ENCODE results near the gene LRRK1.

Gene LRRK1

DNA sequence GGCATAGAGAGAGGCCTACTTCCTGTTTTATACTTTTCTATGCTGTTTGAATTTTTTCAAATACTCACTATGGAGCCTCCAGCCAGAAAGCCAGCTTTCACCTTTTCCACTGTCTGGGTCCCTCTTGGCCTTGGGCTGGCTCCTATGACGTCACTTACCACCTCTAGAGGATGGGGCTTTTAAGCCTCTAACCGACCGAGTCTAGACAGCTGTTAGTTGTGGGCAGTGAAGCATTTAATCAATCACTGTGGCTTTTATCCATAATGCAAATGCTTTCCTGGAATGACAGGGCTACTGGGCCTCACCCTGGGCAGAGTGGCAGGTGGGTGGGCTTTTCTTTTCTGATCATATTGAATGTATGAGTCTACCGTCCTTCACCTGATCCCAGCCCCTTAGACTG is 61.9 kb downstream of the LRRK1 start:
- Histone ChIP-seq H3K36me3 (ENCODE audit: control insufficient read depth, low read length) (peaks cover 95% of the 10 kb centered on the region), H3K79me2 (ENCODE audit: control insufficient read depth, low read length) (peaks cover 89% of the 10 kb centered on the region), H3K4me3 (ENCODE audit: low read length) (no peak overlapping the region), H3K4me1 (ENCODE audit: control insufficient read depth, low read length) (peaks cover 55% of the 10 kb centered on the region), H3K4me2 (ENCODE audit: low read length) (peak overlapping the region; percentile 44), H3K9me3 (ENCODE audit: control insufficient read depth, insufficient read depth, low read length) (no peaks in the 10 kb centered on the region), H4K20me1 (ENCODE audit: control insufficient read depth, insufficient read depth, low read depth, low read length) (peaks cover 12% of the 10 kb centered on the region; the same call in 1 of the 2 replicates), H3K27me3 (ENCODE audit: control insufficient read depth, low read length) (no peaks in the 10 kb centered on the region), H3K9me2 (replicated peaks; ENCODE audit: control insufficient read depth, low read length) (no peaks in the 10 kb centered on the region), H3F3A (ENCODE audit: control insufficient read depth, insufficient read depth) (no peaks in the 10 kb centered on the region), H3K27ac (ENCODE audit: low read depth, low read length) (peak overlapping the region; percentile 26)
- TF ChIP-seq, protein P1, sequence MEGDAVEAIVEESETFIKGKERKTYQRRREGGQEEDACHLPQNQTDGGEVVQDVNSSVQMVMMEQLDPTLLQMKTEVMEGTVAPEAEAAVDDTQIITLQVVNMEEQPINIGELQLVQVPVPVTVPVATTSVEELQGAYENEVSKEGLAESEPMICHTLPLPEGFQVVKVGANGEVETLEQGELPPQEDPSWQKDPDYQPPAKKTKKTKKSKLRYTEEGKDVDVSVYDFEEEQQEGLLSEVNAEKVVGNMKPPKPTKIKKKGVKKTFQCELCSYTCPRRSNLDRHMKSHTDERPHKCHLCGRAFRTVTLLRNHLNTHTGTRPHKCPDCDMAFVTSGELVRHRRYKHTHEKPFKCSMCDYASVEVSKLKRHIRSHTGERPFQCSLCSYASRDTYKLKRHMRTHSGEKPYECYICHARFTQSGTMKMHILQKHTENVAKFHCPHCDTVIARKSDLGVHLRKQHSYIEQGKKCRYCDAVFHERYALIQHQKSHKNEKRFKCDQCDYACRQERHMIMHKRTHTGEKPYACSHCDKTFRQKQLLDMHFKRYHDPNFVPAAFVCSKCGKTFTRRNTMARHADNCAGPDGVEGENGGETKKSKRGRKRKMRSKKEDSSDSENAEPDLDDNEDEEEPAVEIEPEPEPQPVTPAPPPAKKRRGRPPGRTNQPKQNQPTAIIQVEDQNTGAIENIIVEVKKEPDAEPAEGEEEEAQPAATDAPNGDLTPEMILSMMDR (IDR thresholded peaks at IDR 0.05; ENCODE audit: low read depth, low read length, poor library complexity, severe bottlenecking) = no peak
- no peak for TF ChIP-seq EZH2phosphoT487 (IDR thresholded peaks at IDR 0.05; ENCODE audit: borderline replicate concordance, low read length)

GRCh38 chr15:100983221-100983620 is 64.1 kb downstream of the LRRK1 start:
- Histone ChIP-seq H3K79me2 (ENCODE audit: control insufficient read depth, low read length) (peaks cover 79% of the 10 kb centered on the region), H3F3A (ENCODE audit: control insufficient read depth, insufficient read depth) (no peaks in the 10 kb centered on the region; the same call in 1 of the 2 replicates), H3K4me1 (ENCODE audit: control insufficient read depth, low read length) (peaks cover 35% of the 10 kb centered on the region), H3K4me3 (ENCODE audit: low read length) (no peak overlapping the region), H3K4me2 (ENCODE audit: low read length) (no peak overlapping the region), H3K27me3 (ENCODE audit: control insufficient read depth, low read length) (no peaks in the 10 kb centered on the region), H3K9me3 (ENCODE audit: control insufficient read depth, insufficient read depth, low read length) (no peaks in the 10 kb centered on the region), H4K20me1 (ENCODE audit: control insufficient read depth, insufficient read depth, low read depth, low read length) (peaks cover 9% of the 10 kb centered on the region; the same call in 1 of the 2 replicates), H3K9me2 (replicated peaks; ENCODE audit: control insufficient read depth, low read length) (no peaks in the 10 kb centered on the region), H3K27ac (ENCODE audit: low read depth, low read length) (no peak overlapping the region), H3K36me3 (ENCODE audit: control insufficient read depth, low read length) (peaks cover 94% of the 10 kb centered on the region)
- TF ChIP-seq EZH2phosphoT487 (IDR thresholded peaks at IDR 0.05; ENCODE audit: borderline replicate concordance, low read length) = no peak
- TF ChIP-seq, protein P1 (IDR thresholded peaks at IDR 0.05; ENCODE audit: low read depth, low read length, poor library complexity, severe bottlenecking) = no peak

DNA sequence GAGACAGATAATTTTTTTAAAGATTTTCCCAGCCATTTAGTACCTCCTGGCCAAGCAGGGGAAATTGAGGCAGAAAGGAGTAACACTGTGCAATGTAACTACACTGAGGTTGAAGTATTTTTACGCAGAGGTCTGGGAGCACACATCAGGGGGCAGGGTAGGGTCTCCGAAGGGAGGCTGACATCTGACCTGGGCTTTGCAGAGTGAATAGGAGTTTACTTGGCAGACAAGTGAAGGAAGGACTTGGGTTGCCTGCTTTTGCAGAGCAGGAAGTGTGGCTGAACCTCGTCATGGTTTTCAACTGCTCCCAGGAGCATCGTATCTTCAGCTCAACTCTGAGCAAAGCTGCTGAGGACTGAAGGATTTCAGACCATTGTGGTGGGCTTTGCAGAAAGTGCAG is 66.2 kb downstream of the LRRK1 start:
- Histone ChIP-seq H3K27me3 (ENCODE audit: control insufficient read depth, low read length) (no peaks in the 10 kb centered on the region), H3K9me2 (replicated peaks; ENCODE audit: control insufficient read depth, low read length) (no peaks in the 10 kb centered on the region), H3K4me2 (ENCODE audit: low read length) (no peak overlapping the region), H3F3A (ENCODE audit: control insufficient read depth, insufficient read depth) (no peaks in the 10 kb centered on the region; the same call in 1 of the 2 replicates), H3K4me1 (ENCODE audit: control insufficient read depth, low read length) (peaks cover 14% of the 10 kb centered on the region), H3K9me3 (ENCODE audit: control insufficient read depth, insufficient read depth, low read length) (no peaks in the 10 kb centered on the region), H3K36me3 (ENCODE audit: control insufficient read depth, low read length) (peaks cover 93% of the 10 kb centered on the region), H3K79me2 (ENCODE audit: control insufficient read depth, low read length) (peaks cover 73% of the 10 kb centered on the region), H3K4me3 (ENCODE audit: low read length) (no peak overlapping the region), H3K27ac (ENCODE audit: low read depth, low read length) (no peak overlapping the region), H4K20me1 (ENCODE audit: control insufficient read depth, insufficient read depth, low read depth, low read length) (peaks cover under 1% of the 10 kb centered on the region; the same call in 1 of the 2 replicates)
- TF ChIP-seq, protein P1 (IDR thresholded peaks at IDR 0.05; ENCODE audit: low read depth, low read length, poor library complexity, severe bottlenecking) = no peak
- TF ChIP-seq EZH2phosphoT487 (IDR thresholded peaks at IDR 0.05; ENCODE audit: borderline replicate concordance, low read length) = no peak

Data from DOHH2 (cell line).